B cell (primary cell): ENCODE data around the gene HSD17B14. TPM values are rescaled to one million over a fixed set of nuclear protein-coding genes. Genes with fewer than 3 reads are reported as not detected.

Experiments used
- ATAC-seq: fragments of 200-7000 bp; cut with Tn5 transposase; one replicate; pipeline ENCODE4 v1.10.0; 2021; ENCODE audit warnings: low read depth, mild to moderate bottlenecking, moderate number of reproducible peaks, moderate library complexity
- CTCF ChIA-PET: fragments of 350-600 bp; sonication (Branson Sonifier 250); formaldehyde crosslinking; loops from one replicate; lab custom pipeline; 2021; ENCODE audit warnings: antibody characterized with exemption, inconsistent platforms; lab: Charles Lee
- POLR2A ChIA-PET: fragments of 350-600 bp; sonication (Branson Sonifier 250); formaldehyde crosslinking; loops from one replicate; lab custom pipeline; 2021; ENCODE audit warnings: antibody characterized with exemption; lab: Charles Lee
- DNase-seq: peaks from one replicate; pipeline ENCODE4 v3.0.0; 2013
- H2AFZ ChIP-seq: 2 replicates; pipeline ENCODE4 v1.6.1; 2012; ENCODE audit warnings: mild to moderate bottlenecking, low read depth, low read length; ENCODE audit not compliant: insufficient read depth, poor library complexity, severe bottlenecking
- H3K27ac ChIP-seq, 2 donors: 1 replicate in 1 of 2; 2 replicates in 1 of 2; pipeline ENCODE4 v1.5.1; 2012 to 2013; ENCODE audit warnings: low read length in 2 of 2, mild to moderate bottlenecking in 2 of 2, moderate library complexity in 1 of 2
- H3K27me3 ChIP-seq, 4 experiments: fragments of 200-600 bp in 1 of 4; sonication (generic) in 1 of 4; replicated peaks in 1 of 4; 1 replicate in 2 of 4; 2 replicates in 2 of 4; pipeline versions ENCODE4 v1.6.1 to v1.7.0; 2013 to 2016; ENCODE audit warnings: low read length in 3 of 4, mild to moderate bottlenecking in 2 of 4, mixed read lengths in 1 of 4, moderate library complexity in 1 of 4; ENCODE audit not compliant: insufficient read depth in 4 of 4, control insufficient read depth in 3 of 4; ENCODE audit errors: control extremely low read depth in 1 of 4
- H3K36me3 ChIP-seq, 2 experiments: replicated peaks in 1 of 2; 1 replicate in 1 of 2; 2 replicates in 1 of 2; pipeline versions ENCODE4 v1.6.1 to v1.7.1; 2013; ENCODE audit warnings: low read length in 1 of 2; ENCODE audit not compliant: insufficient read depth in 2 of 2, control insufficient read depth in 1 of 2; ENCODE audit errors: control extremely low read depth in 1 of 2, extremely low read depth in 1 of 2
- H3K4me1 ChIP-seq, 2 donors: fragments of 200-600 bp in 1 of 2; sonication (generic) in 1 of 2; 1 replicate in 1 of 2; 2 replicates in 1 of 2; pipeline versions ENCODE4 v1.5.1 to v1.6.1; 2013 to 2017; ENCODE audit warnings: low read length in 2 of 2; ENCODE audit not compliant: control insufficient read depth in 2 of 2, insufficient read depth in 2 of 2
- H3K4me2 ChIP-seq: replicated peaks from 2 replicates; pipeline ENCODE3; 2012; ENCODE audit warnings: mild to moderate bottlenecking, low read depth, low read length; ENCODE audit not compliant: poor library complexity, severe bottlenecking
- H3K4me3 ChIP-seq, 5 experiments: fragments of 200-600 bp in 1 of 5; sonication (generic) in 1 of 5; 1 replicate in 3 of 5; 2 replicates in 2 of 5; pipeline versions ENCODE4 v1.5.1 to v1.7.0; 2011 to 2016; ENCODE audit warnings: low read length in 4 of 5, mild to moderate bottlenecking in 4 of 5, low read depth in 2 of 5, control low read depth in 1 of 5, moderate library complexity in 1 of 5; ENCODE audit not compliant: insufficient read depth in 1 of 5; ENCODE audit errors: control extremely low read depth in 1 of 5, extremely low read depth in 1 of 5
- H3K79me2 ChIP-seq: fragments of 200-600 bp; sonication (generic); one replicate; pipeline ENCODE4 v1.6.0; 2016; ENCODE audit warnings: low read length; ENCODE audit not compliant: control insufficient read depth, insufficient read depth
- H3K9ac ChIP-seq: fragments of 200-600 bp; sonication (generic); 2 replicates; pipeline ENCODE4 v1.6.1; 2017; ENCODE audit warnings: mild to moderate bottlenecking, low read length, moderate library complexity
- H3K9me3 ChIP-seq, 3 donors: one replicate each; pipeline versions ENCODE4 v1.6.1 to v1.7.1; 2013; ENCODE audit warnings: low read length in 2 of 3; ENCODE audit not compliant: control insufficient read depth in 2 of 3, insufficient read depth in 1 of 3; ENCODE audit errors: control extremely low read depth in 1 of 3
- H4K20me1 ChIP-seq: 2 replicates; pipeline ENCODE4 v1.6.0; 2012; ENCODE audit warnings: mild to moderate bottlenecking, low read length; ENCODE audit not compliant: insufficient read depth, control insufficient read depth, poor library complexity, severe bottlenecking
- H3K27ac Mint-ChIP-seq: one replicate; pipeline ENCODE4 v1.8.0; 2021; ENCODE audit warnings: mixed read lengths
- H3K27me3 Mint-ChIP-seq: one replicate; pipeline ENCODE4 v1.8.0; 2021; ENCODE audit warnings: mixed read lengths
- H3K4me1 Mint-ChIP-seq: one replicate; pipeline ENCODE4 v1.8.0; 2021; ENCODE audit warnings: mixed read lengths
- H3K4me3 Mint-ChIP-seq: one replicate; pipeline ENCODE4 v1.8.0; 2021; ENCODE audit warnings: mixed read lengths
- H3K9me3 Mint-ChIP-seq: one replicate; pipeline ENCODE4 v1.8.0; 2022; ENCODE audit warnings: mixed read lengths; ENCODE audit not compliant: insufficient read depth
- EZH2 ChIP-seq: IDR thresholded peaks from 2 replicates; pipeline ENCODE4 v1.6.1; 2012; ENCODE audit warnings: borderline replicate concordance, low read depth, mild to moderate bottlenecking, moderate library complexity, low read length; ENCODE audit not compliant: insufficient read depth, poor library complexity, severe bottlenecking
- WGBS: methylation state at CpG from one replicate; pipeline ENCODE4 v1.1.5; 2013; ENCODE audit warnings: missing lambda C conversion rate; ENCODE audit not compliant: insufficient coverage; 5-methylcytosine and 5-hydroxymethylcytosine counted together
- intact Hi-C: fragments of 100-400 bp; cut with micrococcal nuclease; formaldehyde crosslinking; loops from one replicate; pipeline ENCODE4 v1.10.0; 2022
- polyA plus RNA-seq: library from polyadenylated mRNA; depleted of rRNA; stranded (reverse); fragments of >200 nt; gene quantifications from 2 replicates; pipeline ENCODE4 v1.2.3, GENCODE V29; 2012
- total RNA-seq, 2 donors: library from RNA; stranded (reverse); fragments of 120-200 nt in 1 of 2; gene quantifications; 1 replicate in 1 of 2; 2 replicates in 1 of 2; pipeline versions ENCODE4 v1.2.3 to v1.2.4, GENCODE V29; 2013 to 2022
- TF ChIP-seq, protein P1 (sequence below): fragments of 200-600 bp; IDR thresholded peaks from one replicate; pipeline ENCODE4 v1.8.0; 2022; ENCODE audit warnings: antibody characterized with exemption, mild to moderate bottlenecking

HSD17B14 gene
- total and polyA plus RNA-seq, 2 donors (not counting 1 experiment from before 2014, with no cell fraction given), result 2.5 to 2.9 TPM

DNA sequence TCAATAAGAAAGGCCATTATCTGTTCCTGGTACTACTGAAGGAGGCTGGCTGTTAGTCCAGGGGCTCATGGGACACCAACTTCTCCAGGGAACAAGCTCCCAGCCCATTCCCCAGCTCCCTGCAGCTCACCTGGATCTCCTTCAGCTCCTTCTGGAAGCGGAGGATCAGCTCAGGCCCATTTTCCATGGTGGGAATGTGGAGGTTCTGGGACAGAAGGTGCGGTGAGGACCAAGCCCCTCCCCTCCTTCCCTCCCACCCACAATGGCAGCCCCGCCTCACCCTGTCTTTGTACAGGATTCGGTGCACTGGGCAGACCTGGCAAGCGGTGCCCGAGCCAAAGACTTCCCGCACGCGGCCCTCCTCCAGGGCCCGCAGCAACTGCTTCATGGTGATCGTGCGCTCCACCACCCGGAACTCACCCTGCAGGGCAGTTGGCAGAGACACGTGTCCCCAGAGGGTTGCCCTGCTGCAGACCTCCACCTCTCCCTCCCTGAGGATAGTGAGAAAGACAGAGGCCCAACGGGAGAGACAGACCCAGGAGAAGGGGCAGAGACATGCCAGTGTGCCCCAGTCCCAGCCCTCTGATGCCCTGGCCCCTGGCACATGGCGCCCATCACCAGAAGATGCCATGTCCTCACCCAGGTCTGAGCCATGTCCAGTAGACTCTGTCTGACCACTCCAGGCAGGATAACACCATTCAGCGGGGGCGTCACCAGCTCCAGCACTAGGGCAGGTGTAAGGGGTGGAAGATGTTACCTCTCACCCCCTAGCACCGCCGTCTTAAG is 39.8 kb downstream of the HSD17B14 start:
- TF ChIP-seq, protein P1, sequence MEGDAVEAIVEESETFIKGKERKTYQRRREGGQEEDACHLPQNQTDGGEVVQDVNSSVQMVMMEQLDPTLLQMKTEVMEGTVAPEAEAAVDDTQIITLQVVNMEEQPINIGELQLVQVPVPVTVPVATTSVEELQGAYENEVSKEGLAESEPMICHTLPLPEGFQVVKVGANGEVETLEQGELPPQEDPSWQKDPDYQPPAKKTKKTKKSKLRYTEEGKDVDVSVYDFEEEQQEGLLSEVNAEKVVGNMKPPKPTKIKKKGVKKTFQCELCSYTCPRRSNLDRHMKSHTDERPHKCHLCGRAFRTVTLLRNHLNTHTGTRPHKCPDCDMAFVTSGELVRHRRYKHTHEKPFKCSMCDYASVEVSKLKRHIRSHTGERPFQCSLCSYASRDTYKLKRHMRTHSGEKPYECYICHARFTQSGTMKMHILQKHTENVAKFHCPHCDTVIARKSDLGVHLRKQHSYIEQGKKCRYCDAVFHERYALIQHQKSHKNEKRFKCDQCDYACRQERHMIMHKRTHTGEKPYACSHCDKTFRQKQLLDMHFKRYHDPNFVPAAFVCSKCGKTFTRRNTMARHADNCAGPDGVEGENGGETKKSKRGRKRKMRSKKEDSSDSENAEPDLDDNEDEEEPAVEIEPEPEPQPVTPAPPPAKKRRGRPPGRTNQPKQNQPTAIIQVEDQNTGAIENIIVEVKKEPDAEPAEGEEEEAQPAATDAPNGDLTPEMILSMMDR, result no peak
- TF ChIP-seq EZH2, result no peak
- 97% methylated on average over 10 of the region's 20 CpGs for WGBS
- Histone ChIP-seq H3K27me3 (no peaks in the 10 kb centered on the region), H3K27ac (no peak overlapping the region), H3K9me3 (no peaks in the 10 kb centered on the region), H2AFZ (no peak overlapping the region), H3K4me1 (peaks cover 3 to 10% of the 10 kb centered on the region in 2 donors), H3K9ac (no peak overlapping the region), H3K36me3 (no peaks in the 10 kb centered on the region), H3K79me2 (no peaks in the 10 kb centered on the region), H3K4me2 (no peak overlapping the region), H3K4me3 (no peak overlapping the region), H4K20me1 (no peaks in the 10 kb centered on the region)
- no peaks in the 10 kb centered on the region for H3K27me3 Mint-ChIP-seq
- H3K4me3 Mint-ChIP-seq, result no peak overlapping the region
- no peaks in the 10 kb centered on the region for H3K9me3 Mint-ChIP-seq
- intact Hi-C loops, result loop anchor here (5.0 kb wide), 1 partner anchor 159 kb away; the partner anchor contains the start of gene DBP
- ChIA-PET POLR2A (interaction anchor here (0.8 to 2.1 kb wide), 5 partner anchors 10 to 158 kb away, joined by 3 to 8 read pairs (median 4); partner anchors contain the start of genes BAX and BCAT2), CTCF (interaction anchor here (0.6 to 17.5 kb wide), 11 partner anchors 8 to 201 kb away, joined by 3 to 553 read pairs (median 6); partner anchors contain the start of genes BCAT2, GYS1, HSD17B14 and PPP1R15A)
- DNase-seq (no peak), ATAC-seq (no peak)
- peaks cover 11% of the 10 kb centered on the region for H3K4me1 Mint-ChIP-seq
- no peak overlapping the region for H3K27ac Mint-ChIP-seq

DNA sequence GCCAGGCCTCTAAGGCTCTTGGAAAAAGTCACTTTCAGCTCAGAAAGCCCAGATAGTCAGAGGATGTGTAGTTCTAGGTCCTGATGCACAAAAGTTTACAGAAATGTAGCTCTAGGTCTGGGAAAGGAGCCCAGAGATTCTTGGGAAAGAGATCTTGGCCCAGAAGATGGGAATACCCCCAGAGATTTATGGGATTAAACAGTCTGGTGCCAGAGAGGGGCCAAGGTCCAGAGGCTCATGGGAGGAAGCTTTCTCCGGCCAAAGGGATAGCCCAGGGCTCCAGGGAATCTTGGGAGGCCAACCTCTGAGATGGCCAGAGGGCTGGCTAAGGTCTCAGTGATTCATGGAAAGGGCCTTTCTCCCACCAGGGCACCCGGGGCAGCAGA is 40.6 kb downstream of the HSD17B14 start:
- no peaks in the 10 kb centered on the region for H3K9me3 ChIP-seq
- peak overlapping the region; percentile 68 for H3K9ac ChIP-seq
- Mint-ChIP-seq H3K9me3 (no peaks in the 10 kb centered on the region), H3K4me3 (peak overlapping the region; percentile 98), H3K27ac (peak overlapping the region; percentile 93), H3K27me3 (no peaks in the 10 kb centered on the region), H3K4me1 (peaks cover 11% of the 10 kb centered on the region)
- POLR2A ChIA-PET, result interaction anchor here (0.5 to 2.1 kb wide), 11 partner anchors 11 to 175 kb away, joined by 3 to 9 read pairs (median 5); partner anchors contain the start of genes BCAT2, CA11 and HSD17B14
- ATAC-seq (no peak), DNase-seq (no peak)
- H2AFZ ChIP-seq, result peak overlapping the region; percentile 75
- intact Hi-C loops, result loop anchor here (1.0 to 5.0 kb wide), 10 partner anchors 15 to 971 kb away; partner anchors contain the start of genes AP2A1, DBP, FTL and GYS1
- TF ChIP-seq EZH2, result no peak
- TF ChIP-seq, protein P1, result no peak
- peak overlapping the region; percentile 30 to 62 for H3K27ac ChIP-seq
- no peaks in the 10 kb centered on the region for H3K27me3 ChIP-seq
- no peaks in the 10 kb centered on the region for H3K79me2 ChIP-seq
- WGBS, result 92% methylated on average over 2 of the region's 2 CpGs
- H3K4me2 ChIP-seq, result peak overlapping the region; percentile 80
- CTCF ChIA-PET, result interaction anchor here (0.7 to 17.5 kb wide), 28 partner anchors 8 to 774 kb away, joined by 3 to 553 read pairs (median 4); partner anchors contain the start of genes BCAT2, CA11, GYS1 and HSD17B14
- no peaks in the 10 kb centered on the region for H4K20me1 ChIP-seq
- peaks cover 3 to 10% of the 10 kb centered on the region in 2 donors for H3K4me1 ChIP-seq
- H3K36me3 ChIP-seq, result no peaks in the 10 kb centered on the region
- peak overlapping the region in 4 of 5 experiments; percentile 50 to 68 (median 64) for H3K4me3 ChIP-seq
